B cell (primary cell): Measurements from ENCODE around the gene PURB.
"Not testable (repeated sequence)": the region's sequence is repeated elsewhere in the genome, so short reads cannot be mapped to it uniquely, and the experiment has no call there.

Experiments used
- EZH2 ChIP-seq: IDR thresholded peaks from 2 replicates; pipeline ENCODE4 v1.6.1; 2012; ENCODE audit warnings: borderline replicate concordance, low read depth, mild to moderate bottlenecking, moderate library complexity, low read length; ENCODE audit not compliant: insufficient read depth, poor library complexity, severe bottlenecking
- TF ChIP-seq, protein P1 (sequence below): fragments of 200-600 bp; IDR thresholded peaks from one replicate; pipeline ENCODE4 v1.8.0; 2022; ENCODE audit warnings: antibody characterized with exemption, mild to moderate bottlenecking

DNA sequence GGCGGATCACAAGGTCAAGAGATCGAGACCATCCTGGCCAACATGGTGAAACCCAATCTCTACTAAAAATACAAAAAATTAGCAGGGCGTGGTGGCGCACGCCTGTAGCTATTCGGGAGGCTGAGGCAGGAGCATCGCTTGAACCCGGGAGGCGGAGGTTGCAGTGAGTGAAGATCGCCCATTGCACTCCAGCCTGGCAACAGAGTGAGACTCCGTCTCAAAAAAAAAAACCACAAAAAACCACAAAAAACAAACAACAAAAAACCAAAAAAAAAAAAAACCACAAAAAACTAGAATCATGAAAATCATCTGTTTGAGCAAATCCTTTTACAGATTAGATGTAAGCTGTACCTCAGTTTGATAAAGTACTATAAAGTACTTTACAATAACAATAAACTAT, 38.9 kb downstream of the PURB start:
- TF ChIP-seq, protein P1, sequence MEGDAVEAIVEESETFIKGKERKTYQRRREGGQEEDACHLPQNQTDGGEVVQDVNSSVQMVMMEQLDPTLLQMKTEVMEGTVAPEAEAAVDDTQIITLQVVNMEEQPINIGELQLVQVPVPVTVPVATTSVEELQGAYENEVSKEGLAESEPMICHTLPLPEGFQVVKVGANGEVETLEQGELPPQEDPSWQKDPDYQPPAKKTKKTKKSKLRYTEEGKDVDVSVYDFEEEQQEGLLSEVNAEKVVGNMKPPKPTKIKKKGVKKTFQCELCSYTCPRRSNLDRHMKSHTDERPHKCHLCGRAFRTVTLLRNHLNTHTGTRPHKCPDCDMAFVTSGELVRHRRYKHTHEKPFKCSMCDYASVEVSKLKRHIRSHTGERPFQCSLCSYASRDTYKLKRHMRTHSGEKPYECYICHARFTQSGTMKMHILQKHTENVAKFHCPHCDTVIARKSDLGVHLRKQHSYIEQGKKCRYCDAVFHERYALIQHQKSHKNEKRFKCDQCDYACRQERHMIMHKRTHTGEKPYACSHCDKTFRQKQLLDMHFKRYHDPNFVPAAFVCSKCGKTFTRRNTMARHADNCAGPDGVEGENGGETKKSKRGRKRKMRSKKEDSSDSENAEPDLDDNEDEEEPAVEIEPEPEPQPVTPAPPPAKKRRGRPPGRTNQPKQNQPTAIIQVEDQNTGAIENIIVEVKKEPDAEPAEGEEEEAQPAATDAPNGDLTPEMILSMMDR = not testable (repeated sequence)
- not testable (repeated sequence) for TF ChIP-seq EZH2
